Choroid plexus epithelial cell (primary cell): ENCODE results near the gene ITPR3.

ENCODE experiments used
- DNase-seq: peaks from one replicate; pipeline ENCODE4 v3.0.0-alpha.2; 2010; ENCODE audit warnings: low read depth
- H3K4me3 ChIP-seq: 2 replicates; pipeline ENCODE4 v1.5.1; 2011; ENCODE audit warnings: low read depth, mild to moderate bottlenecking, control low read depth, low read length, moderate library complexity
- CTCF ChIP-seq: conservative IDR thresholded peaks from 2 replicates; pipeline ENCODE4 v1.5.1; 2011; ENCODE audit warnings: low read depth, mild to moderate bottlenecking, control low read depth, inconsistent platforms, low read length, moderate library complexity

The ITPR3 gene

DNA sequence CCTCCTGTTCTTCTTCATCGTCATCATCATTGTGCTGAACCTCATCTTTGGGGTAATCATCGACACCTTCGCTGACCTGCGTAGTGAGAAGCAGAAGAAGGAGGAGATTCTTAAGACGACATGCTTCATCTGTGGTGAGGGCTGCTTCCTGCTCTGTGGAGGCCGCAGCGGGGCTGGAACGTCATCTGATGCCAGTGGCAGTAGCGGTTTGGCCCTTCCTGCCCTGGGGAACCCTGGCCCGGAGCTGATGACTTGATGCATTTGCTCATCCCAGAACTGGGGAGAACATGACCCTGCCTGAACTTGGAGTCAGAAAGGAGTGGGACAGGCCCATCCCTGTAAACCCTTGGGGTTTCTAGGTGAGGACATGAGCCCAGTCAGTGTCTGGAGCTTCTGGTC is 71.6 kb downstream of the ITPR3 start:
- H3K4me3 ChIP-seq = no peak overlapping the region
- TF ChIP-seq CTCF = no peak
- DNase-seq = no peak

DNA sequence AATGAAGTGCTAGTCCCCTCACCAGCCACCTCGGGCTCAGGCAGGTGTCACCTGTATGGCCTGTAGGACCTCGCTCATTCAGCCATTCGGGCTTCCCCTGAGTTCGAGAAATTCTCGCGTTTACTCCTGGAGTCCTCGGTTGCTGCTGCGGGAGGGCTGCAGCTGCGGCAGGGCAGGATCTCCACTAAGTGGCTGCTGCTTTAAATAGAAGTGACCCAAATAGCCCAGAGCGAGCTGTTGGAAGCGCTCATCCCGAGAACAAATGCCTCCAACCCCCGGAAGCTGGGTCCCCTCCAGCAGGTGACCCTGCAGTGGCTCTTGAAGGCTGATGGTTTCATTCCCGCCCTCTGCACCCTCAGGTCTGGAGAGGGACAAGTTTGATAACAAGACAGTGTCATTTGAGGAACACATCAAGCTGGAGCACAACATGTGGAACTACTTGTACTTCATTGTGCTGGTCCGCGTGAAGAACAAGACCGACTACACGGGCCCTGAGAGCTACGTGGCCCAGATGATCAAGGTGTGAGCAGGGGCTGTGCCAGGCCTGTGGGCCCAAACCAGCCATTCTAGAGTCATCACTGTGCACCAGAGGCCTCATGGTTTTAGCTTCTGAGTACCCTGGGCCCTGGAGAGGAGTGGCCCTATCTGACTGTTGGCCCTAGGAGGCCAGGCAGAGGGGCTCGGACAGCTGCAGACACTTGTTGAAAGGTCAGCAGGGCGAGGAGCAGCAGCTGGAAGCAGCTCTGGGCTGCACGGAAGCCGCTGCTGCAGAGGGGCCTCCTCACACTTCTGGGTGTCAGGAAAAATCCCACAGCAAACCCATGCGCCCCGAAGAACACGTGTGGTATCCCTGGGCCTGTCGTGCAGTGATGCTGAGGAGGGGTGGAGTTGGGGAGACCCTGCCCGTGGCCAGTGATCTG is 72.3 kb downstream of the ITPR3 start:
- H3K4me3 ChIP-seq = no peak overlapping the region
- no peak for TF ChIP-seq CTCF
- no peak for DNase-seq

- peak; percentile 24 for DNase-seq
- no peak for TF ChIP-seq CTCF
- no peak overlapping the region for H3K4me3 ChIP-seq
These were observed 73.3 kb downstream of the ITPR3 start for GRCh38 chr6:33694401-33694931.

- TF ChIP-seq CTCF = no peak
- DNase-seq = no peak
- no peak overlapping the region for H3K4me3 ChIP-seq
These were observed 73.9 kb downstream of the ITPR3 start for GRCh38 chr6:33694977-33695376.

GRCh38 chr6:33695451-33695887 is 74.3 kb downstream of the ITPR3 start:
- no peak for DNase-seq
- no peak overlapping the region for H3K4me3 ChIP-seq
- no peak for TF ChIP-seq CTCF

DNA sequence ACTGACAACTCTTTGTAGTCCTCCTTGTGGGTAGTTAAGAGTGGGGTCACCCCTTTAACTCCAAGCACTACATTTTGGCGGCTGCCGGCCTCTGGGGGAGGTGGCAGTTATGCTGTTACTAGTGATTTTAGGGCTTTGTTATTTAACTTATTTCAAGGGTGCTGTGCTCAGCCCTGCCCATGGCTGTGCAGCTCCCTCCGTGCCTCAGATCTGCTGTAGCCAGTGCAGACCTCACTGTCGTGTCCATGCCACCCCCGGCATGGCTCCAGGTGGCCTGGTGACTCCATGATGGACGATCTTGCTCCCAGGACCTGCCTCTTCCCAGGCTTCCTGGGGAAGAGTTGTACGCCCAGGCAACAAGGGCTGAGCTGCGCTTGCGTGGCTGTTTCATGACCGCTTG is 75.0 kb downstream of the ITPR3 start:
- DNase-seq = no peak
- no peak overlapping the region for H3K4me3 ChIP-seq
- no peak for TF ChIP-seq CTCF
